Smooth muscle cell (in vitro differentiated cells): ENCODE measurements around the gene DIS3L2. TPM values are rescaled to one million over a fixed set of nuclear protein-coding genes. Genes with fewer than 3 reads are reported as not detected.

Experiments
- DNase-seq: peaks from one replicate; lab custom pipeline; 2025; ENCODE audit not compliant: unreplicated experiment; lab: John Stamatoyannopoulos, UW
- H2AFZ ChIP-seq: fragments of 200-600 bp; sonication (generic); 2 replicates; pipeline ENCODE4 v1.6.0; 2016; ENCODE audit warnings: antibody characterized with exemption, low read depth, mild to moderate bottlenecking
- H3F3A ChIP-seq: fragments of 200-600 bp; sonication (generic); 2 replicates; pipeline ENCODE4 v1.6.0; 2017; ENCODE audit warnings: antibody characterized with exemption, low read depth
- H3K27ac ChIP-seq: fragments of 200-600 bp; sonication (generic); 2 replicates; pipeline ENCODE4 v1.5.1; 2016; ENCODE audit warnings: low read depth, mild to moderate bottlenecking
- H3K27me3 ChIP-seq: fragments of 200-600 bp; sonication (generic); 2 replicates; pipeline ENCODE4 v1.6.1; 2016; ENCODE audit warnings: low read depth, mild to moderate bottlenecking
- H3K36me3 ChIP-seq: fragments of 200-600 bp; sonication (generic); 2 replicates; pipeline ENCODE4 v1.5.1; 2016; ENCODE audit warnings: low read depth
- H3K4me1 ChIP-seq: fragments of 200-600 bp; sonication (generic); 2 replicates; pipeline ENCODE4 v1.5.1; 2016; ENCODE audit warnings: low read depth
- H3K4me2 ChIP-seq: fragments of 200-600 bp; sonication (generic); 2 replicates; pipeline ENCODE4 v1.6.0; 2016; ENCODE audit warnings: mild to moderate bottlenecking
- H3K4me3 ChIP-seq: fragments of 200-600 bp; sonication (generic); 2 replicates; pipeline ENCODE4 v1.5.1; 2016; ENCODE audit warnings: mild to moderate bottlenecking
- H3K79me2 ChIP-seq: fragments of 200-600 bp; sonication (generic); 2 replicates; pipeline ENCODE4 v1.6.0; 2016; ENCODE audit warnings: low read depth, mild to moderate bottlenecking
- H3K9ac ChIP-seq: fragments of 200-600 bp; sonication (generic); 2 replicates; pipeline ENCODE4 v1.6.0; 2016; ENCODE audit warnings: low read depth
- H3K9me3 ChIP-seq: fragments of 200-600 bp; sonication (generic); replicated peaks from 2 replicates; pipeline ENCODE4 v1.5.1; 2016; ENCODE audit warnings: low read depth
- H4K20me1 ChIP-seq: fragments of 200-600 bp; sonication (generic); 2 replicates; pipeline ENCODE4 v1.6.0; 2016; ENCODE audit warnings: low read depth
- WGBS: methylation state at CpG from one replicate; pipeline ENCODE4 v1.1.7; 2016; ENCODE audit warnings: low lambda C conversion rate; 5-methylcytosine and 5-hydroxymethylcytosine counted together
- polyA plus RNA-seq: library from polyadenylated mRNA; unstranded; fragments of >200 nt; fragmentation: Nextera tagmentation; extraction: Ambion mirVana; gene quantifications from 2 replicates; pipeline ENCODE4 v1.2.1, GENCODE V29; 2016
- total RNA-seq: library from RNA; depleted of rRNA; stranded (reverse); fragments of >200 nt; gene quantifications from 2 replicates; pipeline ENCODE4 v1.2.3, GENCODE V29; 2014
- TF ChIP-seq, protein P1 (sequence below): fragments of 200-600 bp; sonication (generic); IDR thresholded peaks from 2 replicates; pipeline ENCODE4 v1.5.1; 2017; ENCODE audit warnings: borderline replicate concordance, mild to moderate bottlenecking, antibody characterized with exemption; ENCODE audit not compliant: insufficient read depth, poor library complexity, severe bottlenecking

Gene DIS3L2
- total and polyA plus RNA-seq, 2 experiments from 2014 or later, result 11.4 to 25.2 TPM

DNA sequence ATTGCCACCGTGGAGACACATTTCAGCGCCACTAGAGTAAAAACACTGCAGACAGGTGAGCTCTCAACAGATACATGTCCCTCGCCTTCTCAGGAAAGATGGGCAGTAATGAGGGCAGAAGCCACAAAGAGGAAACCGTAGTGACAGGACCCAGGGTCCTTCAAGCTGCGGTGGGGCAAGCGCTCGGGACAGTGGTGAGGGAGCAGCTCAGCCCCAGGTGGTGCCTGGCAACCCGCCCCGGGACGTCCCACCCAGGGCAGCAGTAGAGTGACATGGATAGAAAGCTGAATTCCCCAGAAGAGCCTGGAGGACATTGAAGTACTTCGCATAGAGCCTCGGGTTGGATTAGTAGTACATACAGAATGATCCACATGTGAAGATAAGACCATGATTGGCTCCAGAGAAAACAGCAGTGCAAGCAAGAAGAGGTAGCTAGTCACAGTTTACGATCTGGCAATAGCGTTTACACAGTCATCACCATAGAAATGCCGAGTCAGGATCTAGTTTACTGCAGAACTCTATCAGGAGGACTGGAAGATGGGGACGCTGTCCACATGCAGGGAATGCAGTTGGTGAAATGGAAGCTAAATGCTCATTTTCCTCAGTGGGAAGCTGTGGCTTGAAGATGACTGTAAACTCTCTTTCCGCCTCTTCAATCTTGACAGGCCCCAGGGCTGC, 379.7 kb downstream of the DIS3L2 start:
- no peak overlapping the region for H3K4me2 ChIP-seq
- TF ChIP-seq, protein P1, sequence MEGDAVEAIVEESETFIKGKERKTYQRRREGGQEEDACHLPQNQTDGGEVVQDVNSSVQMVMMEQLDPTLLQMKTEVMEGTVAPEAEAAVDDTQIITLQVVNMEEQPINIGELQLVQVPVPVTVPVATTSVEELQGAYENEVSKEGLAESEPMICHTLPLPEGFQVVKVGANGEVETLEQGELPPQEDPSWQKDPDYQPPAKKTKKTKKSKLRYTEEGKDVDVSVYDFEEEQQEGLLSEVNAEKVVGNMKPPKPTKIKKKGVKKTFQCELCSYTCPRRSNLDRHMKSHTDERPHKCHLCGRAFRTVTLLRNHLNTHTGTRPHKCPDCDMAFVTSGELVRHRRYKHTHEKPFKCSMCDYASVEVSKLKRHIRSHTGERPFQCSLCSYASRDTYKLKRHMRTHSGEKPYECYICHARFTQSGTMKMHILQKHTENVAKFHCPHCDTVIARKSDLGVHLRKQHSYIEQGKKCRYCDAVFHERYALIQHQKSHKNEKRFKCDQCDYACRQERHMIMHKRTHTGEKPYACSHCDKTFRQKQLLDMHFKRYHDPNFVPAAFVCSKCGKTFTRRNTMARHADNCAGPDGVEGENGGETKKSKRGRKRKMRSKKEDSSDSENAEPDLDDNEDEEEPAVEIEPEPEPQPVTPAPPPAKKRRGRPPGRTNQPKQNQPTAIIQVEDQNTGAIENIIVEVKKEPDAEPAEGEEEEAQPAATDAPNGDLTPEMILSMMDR, result no peak
- H3K27ac ChIP-seq, result no peak overlapping the region
- no peaks in the 10 kb centered on the region for H3K9me3 ChIP-seq
- H3K4me1 ChIP-seq, result no peaks in the 10 kb centered on the region
- H3K27me3 ChIP-seq, result no peaks in the 10 kb centered on the region
- WGBS, result 67% methylated on average over 17 of the region's 17 CpGs
- no peak overlapping the region for H3K9ac ChIP-seq
- no peaks in the 10 kb centered on the region for H3K36me3 ChIP-seq
- peaks cover 3% of the 10 kb centered on the region for H3F3A ChIP-seq
- no peak overlapping the region for H3K4me3 ChIP-seq
- H3K79me2 ChIP-seq, result no peaks in the 10 kb centered on the region
- DNase-seq, result no peak
- no peak overlapping the region for H2AFZ ChIP-seq
- no peaks in the 10 kb centered on the region for H4K20me1 ChIP-seq

DNA sequence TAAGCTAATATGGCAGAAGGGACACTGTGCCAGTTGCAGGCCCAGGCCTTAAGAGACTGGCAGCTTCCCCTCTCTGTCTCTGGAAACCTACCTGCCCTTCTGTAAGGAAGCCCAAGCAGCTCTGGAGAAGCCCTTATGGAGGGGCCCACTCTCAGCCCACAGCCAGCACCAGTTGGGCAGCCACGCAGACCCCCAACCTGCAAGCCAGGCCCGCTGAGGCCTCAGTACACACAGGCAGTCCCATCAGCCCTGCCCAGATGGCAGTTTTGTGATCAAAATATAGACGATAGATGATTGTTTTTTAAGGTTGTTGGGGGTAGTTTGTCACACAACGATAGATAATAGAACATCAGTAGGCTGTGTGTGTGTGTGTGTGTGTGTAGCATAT, 380.2 kb downstream of the DIS3L2 start:
- no peak overlapping the region for H3K9ac ChIP-seq
- H3K27me3 ChIP-seq, result no peaks in the 10 kb centered on the region
- no peak overlapping the region for H2AFZ ChIP-seq
- TF ChIP-seq, protein P1, result no peak
- no peak for DNase-seq
- no peaks in the 10 kb centered on the region for H3K79me2 ChIP-seq
- no peaks in the 10 kb centered on the region for H3K9me3 ChIP-seq
- H3K27ac ChIP-seq, result no peak overlapping the region
- peaks cover 3% of the 10 kb centered on the region for H3F3A ChIP-seq
- no peaks in the 10 kb centered on the region for H4K20me1 ChIP-seq
- 100% methylated on average over 4 of the region's 4 CpGs for WGBS
- H3K4me3 ChIP-seq, result no peak overlapping the region
- H3K4me1 ChIP-seq, result no peaks in the 10 kb centered on the region
- no peak overlapping the region for H3K4me2 ChIP-seq
- no peaks in the 10 kb centered on the region for H3K36me3 ChIP-seq

DNA sequence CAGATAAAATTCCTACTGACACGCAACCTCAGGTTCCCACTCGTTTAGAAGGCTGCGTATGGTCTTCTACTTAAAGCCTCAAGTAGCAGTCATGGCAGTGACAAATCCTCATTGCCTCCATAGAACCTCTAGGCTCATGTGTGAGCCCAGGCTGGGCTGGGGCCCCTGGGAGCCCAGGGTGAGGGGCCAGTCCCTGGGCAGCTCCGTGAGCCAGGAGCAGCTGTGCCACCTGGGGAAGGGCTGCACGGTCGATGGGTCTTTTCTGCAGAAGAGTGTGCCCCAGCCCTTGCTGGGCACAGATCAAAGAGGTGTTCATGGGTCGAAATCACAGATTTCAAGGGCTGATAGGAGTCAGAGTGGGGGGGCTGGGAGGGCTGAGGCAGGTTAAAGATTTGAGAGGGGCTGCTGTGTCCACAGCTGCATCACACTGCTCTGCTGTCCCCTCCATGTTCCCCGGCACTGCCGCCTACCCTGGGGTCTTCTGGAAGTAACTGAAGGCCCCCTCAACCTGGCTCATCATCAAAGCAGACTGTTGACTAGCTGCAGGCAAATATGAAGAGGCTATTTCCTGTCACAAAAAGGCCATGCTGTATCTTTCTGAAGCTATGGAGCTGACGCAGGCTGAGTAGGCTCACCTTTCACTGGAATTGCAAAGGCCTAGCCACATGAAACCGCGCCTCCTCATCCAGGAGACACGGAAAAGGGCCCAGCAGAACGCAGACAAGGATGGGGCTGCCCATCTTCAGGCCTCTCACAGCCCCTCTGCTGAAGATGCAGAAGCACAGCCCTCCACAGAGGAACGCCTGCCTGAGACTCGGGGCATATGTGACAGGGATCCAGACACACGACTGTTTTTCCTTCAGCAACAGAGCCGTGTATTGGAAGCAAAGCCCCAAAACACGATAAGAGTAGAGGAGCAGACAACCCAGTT, 381.4 kb downstream of the DIS3L2 start:
- H3K9ac ChIP-seq, result no peak overlapping the region

More for the DNA sequence above, 381.4 kb downstream of the DIS3L2 start:
- Histone ChIP-seq H3K79me2 (no peaks in the 10 kb centered on the region), H3K27ac (peak overlapping the region; percentile 79), H3K4me3 (no peak overlapping the region), H3K9me3 (no peaks in the 10 kb centered on the region), H3K4me1 (no peaks in the 10 kb centered on the region), H3K36me3 (no peaks in the 10 kb centered on the region), H4K20me1 (no peaks in the 10 kb centered on the region), H3F3A (peaks cover 3% of the 10 kb centered on the region), H2AFZ (peak overlapping the region; percentile 16), H3K4me2 (peak overlapping the region; percentile 71), H3K27me3 (no peaks in the 10 kb centered on the region)
- TF ChIP-seq, protein P1, result no peak
- DNase-seq, result no peak
- 75% methylated on average over 19 of the region's 19 CpGs for WGBS
